ENCODE data around the gene KIF26B. TPM values are rescaled to one million over a fixed set of nuclear protein-coding genes. Genes with fewer than 3 reads are reported as not detected.

The KIF26B gene
- total and polyA plus RNA-seq, 8 donors: 0.27 to 4.5 (median 0.63) TPM

DNA sequence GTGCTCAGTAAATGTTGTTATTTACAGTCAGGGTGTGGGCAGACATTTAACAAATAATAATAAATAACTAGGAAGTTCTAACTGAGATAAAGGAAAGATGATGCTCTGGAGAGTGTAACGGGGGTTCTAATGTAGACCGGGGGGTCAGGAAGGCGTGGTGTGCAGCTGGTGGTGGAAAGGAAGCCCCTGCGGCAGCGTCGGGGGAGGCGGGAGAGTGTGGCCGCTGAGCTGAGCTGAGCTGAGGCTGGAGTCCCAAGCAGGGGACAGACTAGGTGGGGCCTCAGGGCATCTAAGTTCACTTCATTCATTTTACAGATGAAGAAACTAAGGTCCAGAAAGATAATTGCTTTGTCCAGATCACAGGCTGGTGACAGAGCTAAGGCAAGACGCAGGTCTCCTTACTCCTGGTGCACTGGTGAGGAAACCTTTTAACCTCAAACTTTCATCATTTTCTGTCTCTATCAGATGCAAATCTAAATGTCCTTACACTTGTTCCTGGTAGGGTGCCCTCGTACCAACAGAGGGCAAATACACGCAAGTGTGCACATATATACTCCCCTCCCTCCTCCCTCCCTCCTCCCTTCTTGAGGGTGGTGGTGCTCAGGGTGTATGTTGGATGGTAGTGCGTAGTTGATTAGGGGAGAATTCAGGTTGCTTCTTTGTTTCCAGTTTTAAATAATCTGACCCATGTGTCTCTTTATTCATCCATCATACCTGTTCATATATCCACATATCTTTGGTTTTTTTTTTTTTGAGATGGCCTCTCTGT lies 44.1 kb downstream of the KIF26B start:
- Histone ChIP-seq H3K9me3 (no peaks in the 10 kb centered on the region), H3K27ac (no peak overlapping the region), H3K4me1 (no peaks in the 10 kb centered on the region), H3K4me3 (no peak overlapping the region), H3K36me3 (no peaks in the 10 kb centered on the region), H3K27me3 (no peaks in the 10 kb centered on the region)
- ATAC-seq: no peak
- FAIRE-seq: no peak
- 50 to 56% methylated on average over 11 to 12 of the region's 12 CpGs for WGBS, 2 donors
- TF ChIP-seq, protein P1, sequence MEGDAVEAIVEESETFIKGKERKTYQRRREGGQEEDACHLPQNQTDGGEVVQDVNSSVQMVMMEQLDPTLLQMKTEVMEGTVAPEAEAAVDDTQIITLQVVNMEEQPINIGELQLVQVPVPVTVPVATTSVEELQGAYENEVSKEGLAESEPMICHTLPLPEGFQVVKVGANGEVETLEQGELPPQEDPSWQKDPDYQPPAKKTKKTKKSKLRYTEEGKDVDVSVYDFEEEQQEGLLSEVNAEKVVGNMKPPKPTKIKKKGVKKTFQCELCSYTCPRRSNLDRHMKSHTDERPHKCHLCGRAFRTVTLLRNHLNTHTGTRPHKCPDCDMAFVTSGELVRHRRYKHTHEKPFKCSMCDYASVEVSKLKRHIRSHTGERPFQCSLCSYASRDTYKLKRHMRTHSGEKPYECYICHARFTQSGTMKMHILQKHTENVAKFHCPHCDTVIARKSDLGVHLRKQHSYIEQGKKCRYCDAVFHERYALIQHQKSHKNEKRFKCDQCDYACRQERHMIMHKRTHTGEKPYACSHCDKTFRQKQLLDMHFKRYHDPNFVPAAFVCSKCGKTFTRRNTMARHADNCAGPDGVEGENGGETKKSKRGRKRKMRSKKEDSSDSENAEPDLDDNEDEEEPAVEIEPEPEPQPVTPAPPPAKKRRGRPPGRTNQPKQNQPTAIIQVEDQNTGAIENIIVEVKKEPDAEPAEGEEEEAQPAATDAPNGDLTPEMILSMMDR (IDR thresholded peaks at IDR 0.05): no peak
- no peak for DNase-seq
- intact Hi-C loops (cut with DNase I): no loop called here

GRCh38 chr1:245200146-245200545 lies 45.4 kb downstream of the KIF26B start:
- H3K27ac ChIP-seq: no peak overlapping the region
- TF ChIP-seq, protein P1 (IDR thresholded peaks at IDR 0.05): no peak
- FAIRE-seq (no peak), ATAC-seq (no peak), DNase-seq (no peak)
- H3K4me1 ChIP-seq: no peaks in the 10 kb centered on the region
- H3K27me3 ChIP-seq: no peaks in the 10 kb centered on the region
- intact Hi-C loops (cut with DNase I): no loop called here
- H3K4me3 ChIP-seq: no peak overlapping the region
- H3K9me3 ChIP-seq: no peaks in the 10 kb centered on the region
- no peaks in the 10 kb centered on the region for H3K36me3 ChIP-seq
- 69 to 78% methylated on average over 4 of the region's 4 CpGs for WGBS, 2 donors

GRCh38 chr1:245201201-245201600 lies 46.4 kb downstream of the KIF26B start:
- no peaks in the 10 kb centered on the region for H3K36me3 ChIP-seq
- H3K4me3 ChIP-seq: no peak overlapping the region
- no peaks in the 10 kb centered on the region for H3K9me3 ChIP-seq
- 75 to 81% methylated on average over 4 of the region's 4 CpGs for WGBS, 2 donors
- intact Hi-C loops (cut with DNase I): no loop called here
- FAIRE-seq (no peak), ATAC-seq (no peak), DNase-seq (no peak)
- no peaks in the 10 kb centered on the region for H3K27me3 ChIP-seq
- TF ChIP-seq, protein P1 (IDR thresholded peaks at IDR 0.05): no peak
- no peak overlapping the region for H3K27ac ChIP-seq
- H3K4me1 ChIP-seq: no peaks in the 10 kb centered on the region

DNA sequence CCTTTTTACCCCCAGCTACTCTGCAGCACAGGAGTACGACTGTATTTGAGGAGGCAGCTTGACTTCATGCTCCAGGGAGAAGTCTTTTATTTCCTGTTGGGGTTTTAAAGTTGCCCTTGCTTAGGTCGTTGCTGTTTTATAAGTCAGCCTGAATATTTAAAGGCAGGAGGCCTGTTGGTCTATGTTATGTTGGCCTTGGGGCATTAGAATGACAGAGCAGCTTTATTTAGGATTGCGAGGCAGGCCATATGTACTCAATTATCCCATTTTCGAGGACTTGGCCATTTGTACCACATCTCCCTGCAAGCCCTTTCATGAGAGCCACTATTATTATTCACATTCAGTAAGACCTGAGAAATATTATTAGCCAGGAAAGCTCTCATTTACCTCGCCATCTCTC lies 47.0 kb downstream of the KIF26B start:
- FAIRE-seq: no peak
- intact Hi-C loops (cut with DNase I): no loop called here

GRCh38 chr1:245205396-245205795 lies 50.6 kb downstream of the KIF26B start:
- Histone ChIP-seq H3K36me3 (no peaks in the 10 kb centered on the region), H3K4me1 (no peaks in the 10 kb centered on the region), H3K27me3 (no peaks in the 10 kb centered on the region), H3K27ac (no peak overlapping the region), H3K9me3 (peaks cover 0 to 2% (median 0%) of the 10 kb centered on the region in 4 donors), H3K4me3 (no peak overlapping the region)
- TF ChIP-seq, protein P1 (IDR thresholded peaks at IDR 0.05): no peak
- DNase-seq (no peak), FAIRE-seq (no peak), ATAC-seq (no peak)
- intact Hi-C loops (cut with DNase I): no loop called here
- 57 to 77% methylated on average over 3 of the region's 3 CpGs for WGBS, 2 donors

More for the DNA sequence above, 47.0 kb downstream of the KIF26B start:
- peaks cover 0 to under 1% (median 0%) of the 10 kb centered on the region in 4 donors for H3K9me3 ChIP-seq
- DNase-seq: no peak
- H3K27ac ChIP-seq: no peak overlapping the region
- no peak overlapping the region for H3K4me3 ChIP-seq
- H3K4me1 ChIP-seq: no peaks in the 10 kb centered on the region
- no peaks in the 10 kb centered on the region for H3K27me3 ChIP-seq
- WGBS, 2 donors: 67 to 72% methylated on average over 5 of the region's 5 CpGs
- TF ChIP-seq, protein P1 (IDR thresholded peaks at IDR 0.05): no peak
- ATAC-seq: no peak
- no peaks in the 10 kb centered on the region for H3K36me3 ChIP-seq

Data from pancreas (tissue), 10 donors.